Chondrocyte (in vitro differentiated cells): ENCODE results near the gene MYL6B. TPM values are rescaled to one million over a fixed set of nuclear protein-coding genes. Genes with fewer than 3 reads are reported as not detected.
A peak's percentile ranks its signal among the peaks of the same experiment; 100 is the strongest.
"Not testable (repeated sequence)": the region's sequence is repeated elsewhere in the genome, so short reads cannot be mapped to it uniquely, and the experiment has no call there.

ENCODE experiments used
- DNase-seq: peaks from one replicate; pipeline ENCODE4 v3.0.0; 2021; ENCODE audit warnings: mixed read lengths, low spot score
- H3K27ac Mint-ChIP-seq: one replicate; pipeline ENCODE4 v1.8.0; 2021; ENCODE audit warnings: mild to moderate bottlenecking, moderate library complexity, mixed read lengths; ENCODE audit not compliant: unreplicated experiment
- H3K27me3 Mint-ChIP-seq: 2 replicates; pipeline ENCODE4 v1.8.0; 2021; ENCODE audit warnings: low read depth, mixed read lengths
- H3K36me3 Mint-ChIP-seq: 2 replicates; pipeline ENCODE4 v1.8.0; 2021; ENCODE audit warnings: low read depth, mixed read lengths
- H3K4me1 Mint-ChIP-seq: 2 replicates; pipeline ENCODE4 v1.8.0; 2021; ENCODE audit warnings: low read depth, mild to moderate bottlenecking, mixed read lengths
- H3K4me3 Mint-ChIP-seq: one replicate; pipeline ENCODE4 v1.8.0; 2021; ENCODE audit warnings: mild to moderate bottlenecking, moderate library complexity, mixed read lengths; ENCODE audit not compliant: unreplicated experiment
- H3K9me3 Mint-ChIP-seq: 2 replicates; pipeline ENCODE4 v1.8.0; 2021; ENCODE audit warnings: low read depth, mixed read lengths
- CTCF ChIP-seq: fragments of 200-600 bp; sonication (generic); IDR thresholded peaks from 2 replicates; pipeline ENCODE4 v1.5.0; 2021; ENCODE audit warnings: antibody characterized with exemption, mild to moderate bottlenecking, moderate library complexity
- total RNA-seq: library from RNA; stranded (reverse); gene quantifications from 3 replicates; pipeline ENCODE4 v1.2.1, GENCODE V29; 2021

The MYL6B gene
- total RNA-seq, 1 donor from 2014 or later, result 70.5 TPM

- TF ChIP-seq CTCF, result no peak
- peaks cover 33% of the 10 kb centered on the region for H3K4me1 Mint-ChIP-seq
- H3K4me3 Mint-ChIP-seq, result peak overlapping the region; percentile 89
- H3K36me3 Mint-ChIP-seq, result peaks cover 28% of the 10 kb centered on the region
- no peaks in the 10 kb centered on the region for H3K9me3 Mint-ChIP-seq
- DNase-seq, result no peak
- no peaks in the 10 kb centered on the region for H3K27me3 Mint-ChIP-seq
- peak overlapping the region; percentile 100 for H3K27ac Mint-ChIP-seq
Measured at GRCh38 chr12:56115329-56115728, 37.1 kb upstream of the MYL6B start.

GRCh38 chr12:56116267-56117081 lies 35.9 kb upstream of the MYL6B start, which contains the start of gene RPL41:
TSS of gene RPL41 (plus strand) at chr12:56116633.
- peak within 1 kb of the TSS; percentile 89 for H3K4me3 Mint-ChIP-seq
- H3K27ac Mint-ChIP-seq, result peak within 1 kb of the TSS; percentile 100
- no peak for TF ChIP-seq CTCF
- peaks cover 22% of the 10 kb centered on the region for H3K36me3 Mint-ChIP-seq
- no peaks in the 10 kb centered on the region for H3K9me3 Mint-ChIP-seq
- DNase-seq, result no peak
- no peaks in the 10 kb centered on the region for H3K27me3 Mint-ChIP-seq
- peaks cover 33% of the 10 kb centered on the region for H3K4me1 Mint-ChIP-seq

- DNase-seq, H3K9me3 Mint-ChIP-seq, H3K27me3 Mint-ChIP-seq: not testable (repeated sequence)
- Mint-ChIP-seq H3K4me1 (peaks cover 33% of the 10 kb centered on the region), H3K27ac (peak overlapping the region; percentile 100), H3K4me3 (peak overlapping the region; percentile 89), H3K36me3 (peaks cover 20% of the 10 kb centered on the region)
Measured at GRCh38 chr12:56117082-56117706, 35.2 kb upstream of the MYL6B start.

- peak; percentile 99 for DNase-seq
- Mint-ChIP-seq H3K4me3 (peak within 1 kb of the TSS; percentile 89), H3K4me1 (peaks cover 33% of the 10 kb centered on the region), H3K9me3 (no peaks in the 10 kb centered on the region), H3K27me3 (no peaks in the 10 kb centered on the region), H3K36me3 (peaks cover 14% of the 10 kb centered on the region), H3K27ac (peak within 1 kb of the TSS; percentile 100)
- TF ChIP-seq CTCF, result peak; percentile 78
Measured at GRCh38 chr12:56117778-56118687, 34.4 kb upstream of the MYL6B start, which contains the start of gene ZC3H10. TSS of gene ZC3H10 (plus strand) at chr12:56118266. CDS start at chr12:56120563, 2,297 bp downstream.

- Mint-ChIP-seq H3K27ac (peak overlapping the region; percentile 100), H3K36me3 (peaks cover 9% of the 10 kb centered on the region), H3K4me1 (peaks cover 33% of the 10 kb centered on the region), H3K27me3 (no peaks in the 10 kb centered on the region), H3K4me3 (peak overlapping the region; percentile 89), H3K9me3 (no peaks in the 10 kb centered on the region)
- no peak for TF ChIP-seq CTCF
- DNase-seq, result no peak
Measured at GRCh38 chr12:56118688-56119357, 33.6 kb upstream of the MYL6B start.
